GM12878 (cell line): Measurements from ENCODE around the gene CLIP2.

Source experiments
- BMI1 ChIP-seq: fragments of 450-650 bp; IDR thresholded peaks from 2 replicates; pipeline ENCODE4 v1.6.1; 2016; ENCODE audit warnings: mild to moderate bottlenecking, moderate library complexity, borderline replicate concordance
- CBFB ChIP-seq: IDR thresholded peaks from 2 replicates; pipeline ENCODE4 v1.6.1; 2016; ENCODE audit warnings: antibody characterized with exemption, low read depth
- EGR1 ChIP-seq, 2 experiments: IDR thresholded peaks; 1 replicate in 1 of 2; 2 replicates in 1 of 2; pipeline ENCODE4 v1.6.1; 2011 to 2012; ENCODE audit warnings: low read depth in 2 of 2, low read length in 2 of 2, borderline replicate concordance in 1 of 2, mild to moderate bottlenecking in 1 of 2, moderate library complexity in 1 of 2
- EP300 ChIP-seq, 2 experiments: fragments of 150-350 bp in 1 of 2; IDR thresholded peaks; 2 replicates each; pipeline ENCODE4 v1.6.1; 2011 to 2012; ENCODE audit warnings: low read depth in 2 of 2, low read length in 2 of 2, borderline replicate concordance in 1 of 2, improper control_type of control experiment in 1 of 2, inconsistent platforms in 1 of 2; ENCODE audit not compliant: control insufficient read depth in 1 of 2
- FOXM1 ChIP-seq: IDR thresholded peaks from 2 replicates; pipeline ENCODE4 v1.6.1; 2012; ENCODE audit warnings: low read depth, mild to moderate bottlenecking, inconsistent platforms, low read length, moderate library complexity
- GATAD2B ChIP-seq: fragments of 450-650 bp; conservative IDR thresholded peaks from 2 replicates; pipeline ENCODE4 v1.6.1; 2017; ENCODE audit warnings: low read depth, mild to moderate bottlenecking, moderate library complexity
- JUNB ChIP-seq: IDR thresholded peaks from 2 replicates; pipeline ENCODE4 v1.6.1; 2016; ENCODE audit warnings: antibody characterized with exemption, mild to moderate bottlenecking
- POLR2A ChIP-seq: IDR thresholded peaks from 2 replicates; pipeline ENCODE4 v1.6.1; 2011; ENCODE audit warnings: low read depth, mild to moderate bottlenecking, low read length
- RAD21 ChIP-seq: IDR thresholded peaks from 2 replicates; pipeline ENCODE4 v1.6.1; 2011; ENCODE audit warnings: mild to moderate bottlenecking, low read depth, low read length, moderate library complexity; ENCODE audit not compliant: insufficient read depth
- SREBF2 ChIP-seq: IDR thresholded peaks from 2 replicates; pipeline ENCODE4 v1.6.1; 2012; ENCODE audit warnings: mild to moderate bottlenecking, low read length
- SRF ChIP-seq, 2 experiments: IDR thresholded peaks; 2 replicates each; pipeline ENCODE4 v1.6.1; 2011; ENCODE audit warnings: low read depth in 2 of 2, low read length in 2 of 2, mild to moderate bottlenecking in 1 of 2, moderate library complexity in 1 of 2
- TF ChIP-seq, protein P1 (sequence below), 3 experiments: IDR thresholded peaks in 2 of 3; conservative IDR thresholded peaks in 1 of 3; 2 replicates each; pipeline ENCODE4 v1.5.1; 2011; ENCODE audit warnings: low read depth in 3 of 3, low read length in 3 of 3, mild to moderate bottlenecking in 3 of 3, control low read depth in 2 of 3, moderate library complexity in 2 of 3, inconsistent platforms in 1 of 3, mixed read lengths in 1 of 3; ENCODE audit not compliant: control insufficient read depth in 2 of 3, insufficient read depth in 1 of 3; ENCODE audit errors: extremely low read depth in 1 of 3

DNA sequence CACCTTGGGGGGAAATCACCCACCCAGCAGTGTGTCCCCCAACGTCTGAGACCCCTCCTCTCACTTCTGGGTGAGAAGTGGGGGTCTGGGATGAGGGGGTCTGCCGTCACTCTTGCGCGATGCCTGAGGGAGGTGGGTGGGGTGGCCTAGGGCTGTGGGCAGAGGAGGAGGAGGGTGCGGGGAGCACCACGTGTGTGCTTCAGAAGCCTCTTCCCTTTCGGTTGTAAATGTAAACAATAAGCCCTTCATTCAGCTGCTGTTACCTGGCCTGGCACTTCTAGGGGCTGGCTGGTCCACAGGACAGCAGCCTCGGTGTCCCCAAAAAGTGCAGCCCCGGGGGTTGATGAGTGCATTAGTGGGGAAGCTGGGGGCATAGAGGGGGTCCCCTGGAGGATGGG is 1.3 kb downstream of the CLIP2 start:
- TF ChIP-seq RAD21 (no peak), CBFB (no peak), EGR1 (IDR thresholded peaks at IDR 0.05; ENCODE audit: borderline replicate concordance in 1 of 2, low read depth in 2 of 2, low read length in 2 of 2) (no peak), GATAD2B (no peak; the same call in 1 of the 2 replicates), JUNB (no peak), FOXM1 (no peak), BMI1 (no peak), SREBF2 (no peak), POLR2A (no peak), SRF (IDR thresholded peaks at IDR 0.05; ENCODE audit: low read depth in 2 of 2, low read length in 2 of 2) (no peak), EP300 (IDR thresholded peaks at IDR 0.05; ENCODE audit: borderline replicate concordance in 1 of 2, control insufficient read depth in 1 of 2, low read depth in 2 of 2, low read length in 2 of 2) (no peak)
- TF ChIP-seq, protein P1, sequence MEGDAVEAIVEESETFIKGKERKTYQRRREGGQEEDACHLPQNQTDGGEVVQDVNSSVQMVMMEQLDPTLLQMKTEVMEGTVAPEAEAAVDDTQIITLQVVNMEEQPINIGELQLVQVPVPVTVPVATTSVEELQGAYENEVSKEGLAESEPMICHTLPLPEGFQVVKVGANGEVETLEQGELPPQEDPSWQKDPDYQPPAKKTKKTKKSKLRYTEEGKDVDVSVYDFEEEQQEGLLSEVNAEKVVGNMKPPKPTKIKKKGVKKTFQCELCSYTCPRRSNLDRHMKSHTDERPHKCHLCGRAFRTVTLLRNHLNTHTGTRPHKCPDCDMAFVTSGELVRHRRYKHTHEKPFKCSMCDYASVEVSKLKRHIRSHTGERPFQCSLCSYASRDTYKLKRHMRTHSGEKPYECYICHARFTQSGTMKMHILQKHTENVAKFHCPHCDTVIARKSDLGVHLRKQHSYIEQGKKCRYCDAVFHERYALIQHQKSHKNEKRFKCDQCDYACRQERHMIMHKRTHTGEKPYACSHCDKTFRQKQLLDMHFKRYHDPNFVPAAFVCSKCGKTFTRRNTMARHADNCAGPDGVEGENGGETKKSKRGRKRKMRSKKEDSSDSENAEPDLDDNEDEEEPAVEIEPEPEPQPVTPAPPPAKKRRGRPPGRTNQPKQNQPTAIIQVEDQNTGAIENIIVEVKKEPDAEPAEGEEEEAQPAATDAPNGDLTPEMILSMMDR (IDR thresholded peaks at IDR 0.05 in 2 of 3, conservative IDR thresholded peaks at IDR 0.05 in 1 of 3; ENCODE audit: control insufficient read depth in 2 of 3, extremely low read depth in 1 of 3, insufficient read depth in 1 of 3, low read depth in 3 of 3, low read length in 3 of 3), result no peak
